Natural killer cell (primary cell): ENCODE data around the gene EOLA1. TPM values are rescaled to one million over a fixed set of nuclear protein-coding genes. Genes with fewer than 3 reads are reported as not detected.

Experiments
- ATAC-seq, 3 donors: fragments of 150-1000 bp in 2 of 3; fragments of 200-7000 bp in 1 of 3; cut with Tn5 transposase; 1 replicate in 1 of 3; 2 replicates in 2 of 3; pipeline ENCODE4 v1.10.0; 2021; ENCODE audit warnings: mild to moderate bottlenecking in 2 of 3, moderate library complexity in 2 of 3
- DNase-seq, 2 donors: peaks; one replicate each; pipeline versions ENCODE4 v3.0.0 to v3.0.0-alpha.2; 2013 to 2021; ENCODE audit warnings: mixed read lengths in 1 of 2
- H3K27ac ChIP-seq: one replicate; pipeline ENCODE4 v1.5.1; 2013; ENCODE audit warnings: mild to moderate bottlenecking, low read length
- H3K27me3 ChIP-seq: one replicate; pipeline ENCODE4 v1.6.1; 2013; ENCODE audit warnings: low read length; ENCODE audit not compliant: control insufficient read depth, insufficient read depth
- H3K36me3 ChIP-seq: one replicate; pipeline ENCODE4 v1.6.1; 2013; ENCODE audit warnings: low read length; ENCODE audit not compliant: control insufficient read depth, insufficient read depth
- H3K4me1 ChIP-seq: one replicate; pipeline ENCODE4 v1.6.1; 2013; ENCODE audit warnings: low read length; ENCODE audit not compliant: control insufficient read depth, insufficient read depth
- H3K4me3 ChIP-seq: one replicate; pipeline ENCODE4 v1.5.1; 2013; ENCODE audit warnings: low read length
- H3K9me3 ChIP-seq: one replicate; pipeline ENCODE4 v1.6.1; 2013; ENCODE audit warnings: low read length; ENCODE audit not compliant: control insufficient read depth, insufficient read depth
- H3K27ac Mint-ChIP-seq, 2 donors: one replicate each; pipeline ENCODE4 v1.8.0; 2022; ENCODE audit warnings: mild to moderate bottlenecking in 2 of 2, mixed read lengths in 2 of 2, moderate library complexity in 1 of 2
- H3K27me3 Mint-ChIP-seq, 2 donors: one replicate each; pipeline ENCODE4 v1.8.0; 2022; ENCODE audit warnings: low read depth in 2 of 2, mixed read lengths in 2 of 2
- H3K36me3 Mint-ChIP-seq: one replicate; pipeline ENCODE4 v1.8.0; 2022; ENCODE audit warnings: mixed read lengths
- H3K4me1 Mint-ChIP-seq, 2 donors: one replicate each; pipeline ENCODE4 v1.8.0; 2022; ENCODE audit warnings: mixed read lengths in 2 of 2
- H3K4me3 Mint-ChIP-seq: one replicate; pipeline ENCODE4 v1.8.0; 2022; ENCODE audit warnings: mild to moderate bottlenecking, moderate library complexity, mixed read lengths
- H3K9me3 Mint-ChIP-seq, 2 donors: one replicate each; pipeline ENCODE4 v1.8.0; 2022; ENCODE audit warnings: mixed read lengths in 2 of 2
- CTCF ChIP-seq: fragments of 200-600 bp; IDR thresholded peaks from one replicate; pipeline ENCODE4 v1.8.0; 2022; ENCODE audit warnings: antibody characterized with exemption
- WGBS: methylation state at CpG from one replicate; pipeline ENCODE4 v1.1.7; 2013; ENCODE audit warnings: missing lambda C conversion rate; ENCODE audit not compliant: insufficient coverage; 5-methylcytosine and 5-hydroxymethylcytosine counted together
- intact Hi-C: fragments of 100-400 bp; cut with micrococcal nuclease; formaldehyde crosslinking; loops from one replicate; pipeline ENCODE4 v1.14.2; 2022
- total RNA-seq, 4 donors: library from RNA; stranded (reverse); fragments of 120-200 nt in 1 of 4; gene quantifications; one replicate each; pipeline versions ENCODE4 v1.2.3 to v1.2.4, GENCODE V29; 2013 to 2022

Gene EOLA1
- total RNA-seq, 3 donors from 2014 or later (not counting 1 experiment from before 2014, with no cell fraction given): 26.4 to 37.6 (median 36.7) TPM

- Histone ChIP-seq H3K4me1 (peaks cover 44% of the 10 kb centered on the region), H3K36me3 (no peaks in the 10 kb centered on the region), H3K9me3 (no peaks in the 10 kb centered on the region), H3K27me3 (no peaks in the 10 kb centered on the region), H3K27ac (no peak overlapping the region), H3K4me3 (no peak overlapping the region)
- Mint-ChIP-seq H3K36me3 (no peaks in the 10 kb centered on the region), H3K27ac (peak overlapping the region in 1 of 2 donors; percentile 8), H3K27me3 (peaks cover 0 to 10% of the 10 kb centered on the region in 2 donors), H3K4me3 (no peak overlapping the region), H3K4me1 (peaks cover 36 to 39% of the 10 kb centered on the region in 2 donors), H3K9me3 (no peaks in the 10 kb centered on the region)
- intact Hi-C loops: loop anchor here (5.0 to 10.0 kb wide), 2 partner anchors 121 to 1596 kb away; partner anchors contain the start of genes FMR1 and TMEM185A
- DNase-seq (no peak), ATAC-seq (no peak)
- no peak for TF ChIP-seq CTCF
- 94% methylated on average over 5 of the region's 5 CpGs for WGBS
These were observed 29.7 kb upstream of the EOLA1 start for GRCh38 chrX:149511081-149511480.

GRCh38 chrX:149512225-149512885 is 28.5 kb upstream of the EOLA1 start:
- intact Hi-C loops: loop anchor here (5.0 to 10.0 kb wide), 2 partner anchors 120 to 1598 kb away; partner anchors contain the start of genes FMR1 and TMEM185A
- TF ChIP-seq CTCF: peak; percentile 59
- peak overlapping the region; percentile 82 for H3K27ac ChIP-seq
- no peak overlapping the region for H3K4me3 ChIP-seq
- H3K27ac Mint-ChIP-seq: peak overlapping the region; percentile 88
- peaks cover 45 to 52% of the 10 kb centered on the region in 2 donors for H3K4me1 Mint-ChIP-seq
- peaks cover 0 to 2% of the 10 kb centered on the region in 2 donors for H3K27me3 Mint-ChIP-seq
- peaks cover 45% of the 10 kb centered on the region for H3K4me1 ChIP-seq
- H3K9me3 ChIP-seq: no peaks in the 10 kb centered on the region
- 65% methylated on average over 4 of the region's 4 CpGs for whole genome bisulfite sequencing
- no peaks in the 10 kb centered on the region for H3K27me3 ChIP-seq
- ATAC-seq (peak; percentile 42 to 59 (median 46)), DNase-seq (peak; percentile 35 to 81)
- no peaks in the 10 kb centered on the region for H3K9me3 Mint-ChIP-seq
- H3K36me3 Mint-ChIP-seq: no peaks in the 10 kb centered on the region
- no peaks in the 10 kb centered on the region for H3K36me3 ChIP-seq
- H3K4me3 Mint-ChIP-seq: peak overlapping the region; percentile 60

GRCh38 chrX:149513825-149514428 is 26.9 kb upstream of the EOLA1 start:
- intact Hi-C loops: loop anchor here (1.0 to 10.0 kb wide), 3 partner anchors 9 to 1599 kb away; partner anchors contain the start of genes FMR1, IDS and TMEM185A
- Histone ChIP-seq H3K9me3 (no peaks in the 10 kb centered on the region), H3K27ac (peak overlapping the region; percentile 82), H3K4me3 (no peak overlapping the region), H3K4me1 (peaks cover 45% of the 10 kb centered on the region), H3K27me3 (no peaks in the 10 kb centered on the region), H3K36me3 (no peaks in the 10 kb centered on the region)
- peak overlapping the region; percentile 45 for H3K4me3 Mint-ChIP-seq
- peaks cover 53 to 59% of the 10 kb centered on the region in 2 donors for H3K4me1 Mint-ChIP-seq
- no peaks in the 10 kb centered on the region for H3K36me3 Mint-ChIP-seq
- DNase-seq (peak; percentile 40 to 56), ATAC-seq (peak; percentile 68 to 86 (median 83))
- peak overlapping the region; percentile 88 for H3K27ac Mint-ChIP-seq
- H3K9me3 Mint-ChIP-seq: no peaks in the 10 kb centered on the region
- no peaks in the 10 kb centered on the region for H3K27me3 Mint-ChIP-seq
- WGBS: 11% methylated on average over 9 of the region's 9 CpGs
- TF ChIP-seq CTCF: no peak
